GM18526 (cell line): Measurements from ENCODE around the gene ACCS.

ENCODE experiments used
- POLR2A ChIP-seq: IDR thresholded peaks from 3 replicates; pipeline ENCODE4 v1.6.1; 2011; ENCODE audit not compliant: insufficient read length; ENCODE audit errors: extremely low read depth

The ACCS gene

GRCh38 chr11:44127130-44127529, 61.1 kb downstream of the ACCS start:
- no peak for TF ChIP-seq POLR2A

GRCh38 chr11:44128729-44129128, 62.7 kb downstream of the ACCS start:
- no peak for TF ChIP-seq POLR2A

- no peak for TF ChIP-seq POLR2A
These were observed 64.7 kb downstream of the ACCS start for GRCh38 chr11:44130751-44131150.

GRCh38 chr11:44133335-44133946, 67.4 kb downstream of the ACCS start:
- TF ChIP-seq POLR2A = no peak
